GM12878 (cell line): ENCODE data around the gene CYBC1. TPM values are rescaled to one million over a fixed set of nuclear protein-coding genes. Genes with fewer than 3 reads are reported as not detected.

Source experiments
- ATAC-seq: fragments of 200-7000 bp; cut with Tn5 transposase; 3 replicates; pipeline ENCODE4 v1.9.1; 2020; ENCODE audit warnings: mild to moderate bottlenecking, moderate library complexity
- BruUV-seq: library from RNA; stranded (reverse); fragments of 400-500 nt; replicated peaks from 2 replicates; lab custom pipeline; 2021; lab: Mats Ljungman, UMichigan
- CTCF ChIA-PET: fragments of 300-600 bp; sonication (Branson Sonifier 250); formaldehyde crosslinking; extraction: SDS; loops from one replicate; lab custom pipeline; 2021; ENCODE audit warnings: inconsistent platforms; lab: Yijun Ruan, JAX
- POLR2A ChIA-PET: fragments of 350-600 bp; formaldehyde crosslinking; extraction: SDS; loops from one replicate; lab custom pipeline; 2021; ENCODE audit warnings: inconsistent platforms; lab: Charles Lee
- RAD21 ChIA-PET: fragments of 300-600 bp; sonication (Branson Sonifier 250); formaldehyde crosslinking; loops from one replicate; lab custom pipeline; 2023; ENCODE audit warnings: antibody characterized with exemption; ENCODE audit not compliant: unreplicated experiment; lab: Charles Lee
- SMC1A ChIA-PET: fragments of 300-600 bp; sonication (Branson Sonifier 250); formaldehyde crosslinking; loops from one replicate; lab custom pipeline; 2023; ENCODE audit not compliant: unreplicated experiment, uncharacterized antibody; lab: Charles Lee
- DNase-seq: peaks from one replicate; pipeline ENCODE4 v3.0.0-alpha.2; 2011; ENCODE audit warnings: low read depth, low spot score
- FAIRE-seq: peaks from 3 replicates; lab custom pipeline; 2011; peaks lifted over from hg19 to GRCh38; lab: Jason Lieb, UNC
- H2AFZ ChIP-seq: 2 replicates; pipeline ENCODE4 v1.6.0; 2011; ENCODE audit warnings: low read depth, low read length, control low read depth; ENCODE audit not compliant: control insufficient read depth
- H3K27ac ChIP-seq: 2 replicates; pipeline ENCODE4 v1.5.1; 2011; ENCODE audit warnings: control low read depth; ENCODE audit not compliant: control insufficient read depth, insufficient read depth
- H3K27me3 ChIP-seq, 2 experiments: replicated peaks in 1 of 2; 2 replicates each; pipeline versions ENCODE4 v1.6.0 to v1.6.1; 2011; ENCODE audit warnings: low read length in 1 of 2; ENCODE audit not compliant: control insufficient read depth in 2 of 2, insufficient read depth in 2 of 2
- H3K36me3 ChIP-seq, 2 experiments: 2 replicates each; pipeline ENCODE4 v1.5.1; 2011; ENCODE audit warnings: low read length in 1 of 2; ENCODE audit not compliant: control insufficient read depth in 2 of 2, insufficient read depth in 2 of 2
- H3K4me1 ChIP-seq: 2 replicates; pipeline ENCODE4 v1.6.1; 2011; ENCODE audit warnings: mild to moderate bottlenecking, low read length, moderate library complexity, mixed read lengths; ENCODE audit not compliant: control insufficient read depth, insufficient read depth
- H3K4me2 ChIP-seq: 2 replicates; pipeline ENCODE4 v1.6.0; 2011; ENCODE audit warnings: control low read depth; ENCODE audit not compliant: control insufficient read depth, insufficient read depth
- H3K4me3 ChIP-seq: fragments of 200-600 bp; sonication (generic); 2 replicates; pipeline ENCODE4 v1.5.1; 2016
- H3K79me2 ChIP-seq: 2 replicates; pipeline ENCODE4 v1.6.0; 2011; ENCODE audit warnings: low read length; ENCODE audit not compliant: control insufficient read depth, insufficient read depth
- H3K9ac ChIP-seq: 2 replicates; pipeline ENCODE4 v1.8.0; 2011; ENCODE audit warnings: low read length, control low read depth, mixed read lengths; ENCODE audit not compliant: control insufficient read depth, insufficient read depth
- H3K9me3 ChIP-seq: replicated peaks from 3 replicates; pipeline ENCODE4 v1.5.1; 2011; ENCODE audit warnings: mild to moderate bottlenecking, low read length; ENCODE audit not compliant: control insufficient read depth, insufficient read depth
- H4K20me1 ChIP-seq: 2 replicates; pipeline ENCODE4 v1.6.0; 2011; ENCODE audit not compliant: control insufficient read depth, insufficient read depth
- BCL3 ChIP-seq: IDR thresholded peaks from 2 replicates; pipeline ENCODE4 v1.6.1; 2011; ENCODE audit warnings: borderline replicate concordance, low read depth, mild to moderate bottlenecking, moderate library complexity, low read length; ENCODE audit not compliant: insufficient read depth, poor library complexity, severe bottlenecking
- BCLAF1 ChIP-seq: fragments of 450-650 bp; IDR thresholded peaks from 2 replicates; pipeline ENCODE4 v1.6.1; 2017; ENCODE audit warnings: antibody characterized with exemption, mild to moderate bottlenecking, moderate library complexity
- CHD1 ChIP-seq: IDR thresholded peaks from 2 replicates; pipeline ENCODE4 v1.6.1; 2012; ENCODE audit warnings: low read depth, low read length, improper control_type of control experiment
- ETV6 ChIP-seq, 2 experiments: fragments of 450-650 bp in 1 of 2; IDR thresholded peaks in 1 of 2; conservative IDR thresholded peaks in 1 of 2; 2 replicates each; pipeline ENCODE4 v1.6.1; 2014; ENCODE audit warnings: antibody characterized with exemption in 1 of 2, borderline replicate concordance in 1 of 2, low read depth in 1 of 2, mild to moderate bottlenecking in 1 of 2, moderate library complexity in 1 of 2
- IRF5 ChIP-seq: fragments of 450-650 bp; IDR thresholded peaks from 2 replicates; pipeline ENCODE4 v1.6.1; 2017; ENCODE audit warnings: borderline replicate concordance
- JUNB ChIP-seq: IDR thresholded peaks from 2 replicates; pipeline ENCODE4 v1.6.1; 2016; ENCODE audit warnings: antibody characterized with exemption, mild to moderate bottlenecking
- RAD51 ChIP-seq: fragments of 450-650 bp; IDR thresholded peaks from 2 replicates; pipeline ENCODE4 v1.6.1; 2016; ENCODE audit warnings: moderate library complexity, mild to moderate bottlenecking, inconsistent platforms
- RBBP5 ChIP-seq: fragments of 200-600 bp; sonication (generic); conservative IDR thresholded peaks from 2 replicates; pipeline ENCODE4 v1.6.1; 2016
- SMAD5 ChIP-seq: IDR thresholded peaks from 2 replicates; pipeline ENCODE4 v1.6.1; 2016; ENCODE audit warnings: antibody characterized with exemption, low read depth
- TCF7 ChIP-seq: IDR thresholded peaks from 2 replicates; pipeline ENCODE4 v1.6.1; 2014; ENCODE audit warnings: antibody characterized with exemption, borderline replicate concordance
- ZBTB4 ChIP-seq: fragments of 450-650 bp; formaldehyde crosslinking; IDR thresholded peaks from 2 replicates; pipeline ENCODE4 v1.4.0; 2022; ENCODE audit warnings: mild to moderate bottlenecking, moderate library complexity
- ZNF207 ChIP-seq: fragments of 450-650 bp; IDR thresholded peaks from 2 replicates; pipeline ENCODE4 v1.6.1; 2014; ENCODE audit warnings: antibody characterized with exemption, mild to moderate bottlenecking, borderline replicate concordance
- WGBS: methylation state at CpG from one replicate; pipeline ENCODE4 v1.1.6; 2016; ENCODE audit warnings: low lambda C conversion rate; ENCODE audit not compliant: insufficient replicate concordance, insufficient coverage; ENCODE audit errors: missing lambda C conversion rate; 5-methylcytosine and 5-hydroxymethylcytosine counted together
- in situ Hi-C: fragments of 300-500 bp; cut with MboI; formaldehyde crosslinking; loops from 9 replicates; pipeline ENCODE4 v1.14.3; 2018; ENCODE audit warnings: mixed read lengths
- intact Hi-C: fragments of 100-400 bp; cut with micrococcal nuclease; formaldehyde crosslinking; loops from one replicate; pipeline ENCODE4 v1.14.2; 2022; ENCODE audit not compliant: unreplicated experiment
- polyA plus RNA-seq, 11 experiments: library from polyadenylated mRNA; depleted of rRNA in 4 of 11; unstranded in 6 of 11; stranded (reverse) in 5 of 11; fragments of >200 nt; fragmentation: Nextera tagmentation in 4 of 11; fragmentation: Illumina TruSeq in 1 of 11; extraction: Ambion mirVana in 4 of 11; extraction: Trizol in 1 of 11; gene quantifications; 1 replicate in 1 of 11; 2 replicates in 10 of 11; pipeline versions ENCODE4 v1.2.1 to v1.2.3, GENCODE V29; 2011 to 2016; ENCODE audit warnings: inconsistent platforms in 2 of 11, missing spikeins in 2 of 11, low read depth in 1 of 11
- total RNA-seq, 4 experiments: library from RNA; depleted of rRNA in 3 of 4; stranded (reverse); fragments of >200 nt in 3 of 4; fragmentation: Illumina TruSeq in 1 of 4; extraction: Trizol in 1 of 4; gene quantifications; 2 replicates each; pipeline versions ENCODE4 v1.2.1 to v1.2.3, GENCODE V29; 2013 to 2021

The CYBC1 gene
- total and polyA plus RNA-seq, 10 of the 15 experiments (the other 5 are each of a cell fraction or from before 2014, with no cell fraction given): 4.2 to 162 (median 133) TPM

- Histone ChIP-seq H3K4me1 (peaks cover 4% of the 10 kb centered on the region), H2AFZ (no peak overlapping the region), H3K9me3 (no peaks in the 10 kb centered on the region; the same call in 2 of the 3 replicates), H4K20me1 (no peaks in the 10 kb centered on the region; the same call in none of the 2 replicates), H3K27ac (no peak overlapping the region), H3K9ac (no peak overlapping the region), H3K4me3 (no peak overlapping the region), H3K79me2 (peaks cover 41% of the 10 kb centered on the region), H3K4me2 (no peak overlapping the region), H3K27me3 (no peaks in the 10 kb centered on the region), H3K36me3 (peaks cover 10 to 26% of the 10 kb centered on the region in 2 experiments)
- no peak for ATAC-seq
- ChIA-PET RAD21 (no interaction called here), POLR2A (interaction anchor here (0.9 kb wide), 1 partner anchor 31 kb away, joined by 4 read pairs; no protein-coding TSS in a partner anchor), CTCF (no interaction called here), SMC1A (interaction anchor here (0.9 kb wide), 1 partner anchor 9 kb away, joined by 3 read pairs; no protein-coding TSS in a partner anchor)
- DNase-seq: no peak
- WGBS: 86% methylated on average over 11 of the region's 11 CpGs
- in situ Hi-C loops (no loop called here), intact Hi-C loops (loop anchor here (5.0 kb wide), 1 partner anchor 104 kb away; no protein-coding TSS in a partner anchor)
- FAIRE-seq: peak; percentile 47
- no TSS peak for BruUV-seq
- TF ChIP-seq RBBP5 (no peak), TCF7 (no peak), BCLAF1 (no peak), JUNB (no peak), CHD1 (no peak), IRF5 (no peak), SMAD5 (no peak), ZNF207 (no peak), ETV6 (conservative IDR thresholded peaks at IDR 0.05 in 1 of 2, IDR thresholded peaks at IDR 0.05 in 1 of 2; ENCODE audit: borderline replicate concordance in 1 of 2, low read depth in 1 of 2) (no peak), RAD51 (no peak), ZBTB4 (CRISPR knock-in tag) (no peak), BCL3 (no peak)
Measured at GRCh38 chr17:82447876-82448275, 2.7 kb downstream of the CYBC1 start.
